H1 (cell line): Measurements from ENCODE around the gene ALK. TPM values are rescaled to one million over a fixed set of nuclear protein-coding genes. Genes with fewer than 3 reads are reported as not detected.

Experiments used
- CTCF ChIA-PET: fragments of 300-600 bp; sonication (Branson Sonifier 250); formaldehyde crosslinking; loops from one replicate; lab custom pipeline; 2021; ENCODE audit not compliant: partially characterized antibody; lab: Charles Lee
- POLR2A ChIA-PET: fragments of 300-600 bp; sonication (Branson Sonifier 250); formaldehyde crosslinking; loops from one replicate; lab custom pipeline; 2021; ENCODE audit warnings: inconsistent platforms; ENCODE audit not compliant: partially characterized antibody; lab: Charles Lee
- DNase-seq, 2 experiments: peaks; one replicate each; pipeline versions ENCODE4 v3.0.0 to v3.0.0-alpha.2; 2010 to 2022; ENCODE audit warnings: low spot score in 2 of 2, low read depth in 1 of 2, mixed read lengths in 1 of 2
- FAIRE-seq: peaks from 2 replicates; lab custom pipeline; 2011; peaks lifted over from hg19 to GRCh38; lab: Jason Lieb, UNC
- H2AFZ ChIP-seq: 2 replicates; pipeline ENCODE4 v1.8.1; 2012; ENCODE audit warnings: low read length, inconsistent platforms
- H2AK5ac ChIP-seq: 2 replicates; pipeline ENCODE4 v1.6.1; 2013; ENCODE audit warnings: low read depth, low read length
- H2BK120ac ChIP-seq: replicated peaks from 2 replicates; pipeline ENCODE3; 2013; ENCODE audit warnings: low read depth, low read length, inconsistent platforms
- H2BK12ac ChIP-seq: 2 replicates; pipeline ENCODE4 v1.6.1; 2013; ENCODE audit warnings: low read depth, low read length
- H2BK15ac ChIP-seq: 2 replicates; pipeline ENCODE4 v1.6.1; 2013; ENCODE audit warnings: low read length
- H2BK20ac ChIP-seq: 2 replicates; pipeline ENCODE4 v1.6.1; 2013; ENCODE audit warnings: low read length
- H2BK5ac ChIP-seq: 2 replicates; pipeline ENCODE4 v1.6.1; 2013; ENCODE audit warnings: low read depth, low read length
- H3K14ac ChIP-seq: 2 replicates; pipeline ENCODE4 v1.6.1; 2013; ENCODE audit warnings: inconsistent platforms; ENCODE audit not compliant: insufficient read length
- H3K18ac ChIP-seq: 2 replicates; pipeline ENCODE4 v1.6.1; 2013; ENCODE audit warnings: low read length; ENCODE audit errors: extremely low read depth
- H3K23ac ChIP-seq: 2 replicates; pipeline ENCODE4 v1.6.1; 2013; ENCODE audit warnings: inconsistent platforms; ENCODE audit not compliant: insufficient read length
- H3K23me2 ChIP-seq: 2 replicates; pipeline ENCODE4 v1.6.1; 2013; ENCODE audit warnings: low read depth, low read length
- H3K27ac ChIP-seq: 2 replicates; pipeline ENCODE4 v1.6.1; 2011; ENCODE audit warnings: low read depth, low read length, inconsistent platforms
- H3K27me3 ChIP-seq, 4 experiments: replicated peaks in 1 of 4; 1 replicate in 1 of 4; 2 replicates in 3 of 4; pipeline versions ENCODE4 v1.6.1 to v1.8.1; 2011 to 2013; ENCODE audit warnings: low read length in 3 of 4, mild to moderate bottlenecking in 3 of 4, inconsistent platforms in 2 of 4, mixed read lengths in 2 of 4, moderate library complexity in 1 of 4; ENCODE audit not compliant: control insufficient read depth in 3 of 4, insufficient read depth in 3 of 4; ENCODE audit errors: extremely low read depth in 1 of 4
- H3K36me3 ChIP-seq, 4 experiments: 2 replicates each; pipeline versions ENCODE4 v1.6.1 to v1.8.1; 2011 to 2013; ENCODE audit warnings: mild to moderate bottlenecking in 4 of 4, low read length in 3 of 4, moderate library complexity in 2 of 4, control low read depth in 1 of 4, inconsistent platforms in 1 of 4; ENCODE audit not compliant: insufficient read depth in 4 of 4, control insufficient read depth in 2 of 4
- H3K4ac ChIP-seq: replicated peaks from 2 replicates; pipeline ENCODE3; 2013; ENCODE audit warnings: low read length, low read depth, mixed read lengths, inconsistent platforms; ENCODE audit not compliant: insufficient read length
- H3K4me1 ChIP-seq, 4 experiments: replicated peaks in 1 of 4; 1 replicate in 1 of 4; 2 replicates in 3 of 4; pipeline versions ENCODE4 v1.6.1 to v1.8.1; 2011 to 2013; ENCODE audit warnings: low read length in 3 of 4, inconsistent platforms in 2 of 4, mixed read lengths in 1 of 4; ENCODE audit not compliant: insufficient read depth in 4 of 4, control insufficient read depth in 3 of 4
- H3K4me2 ChIP-seq, 2 experiments: 2 replicates each; pipeline versions ENCODE4 v1.6.1 to v1.8.1; 2011 to 2013; ENCODE audit warnings: low read depth in 2 of 2, low read length in 2 of 2, control low read depth in 1 of 2, inconsistent platforms in 1 of 2, mild to moderate bottlenecking in 1 of 2; ENCODE audit not compliant: insufficient read depth in 1 of 2
- H3K4me3 ChIP-seq, 4 experiments: fragments of 200-600, 300-600 bp in 1 of 4; sonication (generic), shearing (Covaris generic), sonication (Bioruptor Twin) in 1 of 4; 2 replicates each; pipeline versions ENCODE4 v1.5.1 to v1.8.1; 2011 to 2016; ENCODE audit warnings: low read length in 4 of 4, low read depth in 3 of 4, control low read depth in 2 of 4, inconsistent platforms in 2 of 4, mild to moderate bottlenecking in 2 of 4, mixed read lengths in 1 of 4, moderate library complexity in 1 of 4; ENCODE audit not compliant: insufficient read depth in 2 of 4; ENCODE audit errors: extremely low read depth in 1 of 4
- H3K56ac ChIP-seq: replicated peaks from 2 replicates; pipeline ENCODE3; 2013; ENCODE audit warnings: low read depth, mild to moderate bottlenecking, mixed read lengths, low read length, inconsistent platforms; ENCODE audit not compliant: insufficient read length
- H3K79me1 ChIP-seq: 2 replicates; pipeline ENCODE4 v1.6.1; 2013; ENCODE audit warnings: low read depth, low read length, control low read depth
- H3K79me2 ChIP-seq, 2 experiments: 2 replicates each; pipeline versions ENCODE4 v1.6.1 to v1.8.1; 2012 to 2013; ENCODE audit warnings: low read length in 2 of 2, mild to moderate bottlenecking in 2 of 2, inconsistent platforms in 1 of 2; ENCODE audit not compliant: insufficient read depth in 2 of 2, control insufficient read depth in 1 of 2
- H3K9ac ChIP-seq, 4 experiments: replicated peaks in 1 of 4; 1 replicate in 1 of 4; 2 replicates in 3 of 4; pipeline versions ENCODE4 v1.6.1 to v1.8.1; 2011 to 2013; ENCODE audit warnings: low read depth in 3 of 4, low read length in 3 of 4, control low read depth in 2 of 4, mild to moderate bottlenecking in 2 of 4, moderate library complexity in 2 of 4, inconsistent platforms in 1 of 4; ENCODE audit errors: extremely low read depth in 1 of 4
- H3K9me3 ChIP-seq, 2 experiments: 2 replicates each; pipeline versions ENCODE4 v1.6.1 to v1.8.1; 2012 to 2013; ENCODE audit warnings: mild to moderate bottlenecking in 2 of 2, moderate library complexity in 2 of 2, control low read depth in 1 of 2, inconsistent platforms in 1 of 2, low read depth in 1 of 2, low read length in 1 of 2, mixed read lengths in 1 of 2; ENCODE audit not compliant: insufficient read depth in 2 of 2
- H4K20me1 ChIP-seq, 2 experiments: replicated peaks in 1 of 2; 2 replicates each; pipeline versions ENCODE3 to v1.8.1; 2011 to 2013; ENCODE audit warnings: inconsistent platforms in 2 of 2, low read length in 2 of 2, mild to moderate bottlenecking in 1 of 2; ENCODE audit not compliant: insufficient read depth in 2 of 2, control insufficient read depth in 1 of 2
- H4K5ac ChIP-seq: 2 replicates; pipeline ENCODE4 v1.6.1; 2013; ENCODE audit warnings: low read length, low read depth, mixed read lengths, inconsistent platforms; ENCODE audit not compliant: insufficient read length
- H4K8ac ChIP-seq: 2 replicates; pipeline ENCODE4 v1.8.0; 2013; ENCODE audit warnings: mild to moderate bottlenecking, moderate library complexity, low read length, inconsistent platforms; ENCODE audit not compliant: insufficient read depth; ENCODE audit errors: extremely low read depth
- H4K91ac ChIP-seq: replicated peaks from 2 replicates; pipeline ENCODE3; 2013; ENCODE audit warnings: low read length, mixed read lengths, inconsistent platforms; ENCODE audit not compliant: insufficient read length
- CBX5 ChIP-seq: fragments of 300-800, 300-1000 bp; sonication (generic); IDR thresholded peaks from 2 replicates; pipeline ENCODE4 v1.7.1; 2016; ENCODE audit warnings: antibody characterized with exemption, low read length, low read depth
- WGBS, 2 experiments: shearing (Covaris generic) in 1 of 2; methylation state at CpG; one replicate each; pipeline versions ENCODE4 v1.1.6 to v1.1.7; 2013 to 2015; ENCODE audit warnings: low lambda C conversion rate in 2 of 2, mixed read lengths in 2 of 2, inconsistent platforms in 1 of 2, low coverage in 1 of 2, missing lambda C conversion rate in 1 of 2; ENCODE audit not compliant: insufficient replicate concordance in 2 of 2, insufficient coverage in 1 of 2, insufficient read length in 1 of 2; ENCODE audit errors: extremely low coverage in 1 of 2, missing lambda C conversion rate in 1 of 2; 5-methylcytosine and 5-hydroxymethylcytosine counted together
- polyA plus RNA-seq, 7 experiments: library from polyadenylated mRNA; depleted of rRNA in 3 of 7; stranded (reverse) in 5 of 7; unstranded in 2 of 7; fragments of >200 nt in 5 of 7; fragments of 200-250 nt in 2 of 7; gene quantifications; 1 replicate in 5 of 7; 2 replicates in 1 of 7; 4 replicates in 1 of 7; pipeline versions ENCODE4 v1.2.1 to v1.2.3, GENCODE V29; 2011 to 2013; ENCODE audit warnings: missing spikeins in 2 of 7, mixed read lengths in 2 of 7
- total RNA-seq: library from RNA; stranded (reverse); fragmentation: NEBNext Ultra II Directional; extraction: Animal tissue kit (Norgen Biotek cat#: 25700); gene quantifications from 2 replicates; pipeline ENCODE4 v1.2.1, GENCODE V29; 2021

The ALK gene
- total and polyA plus RNA-seq, 2 of the 8 experiments (the other 6 are each of a cell fraction or from before 2014, with no cell fraction given), result 0.02 to 0.09 TPM

GRCh38 chr2:29213888-29214291, 707.5 kb downstream of the ALK start:
- WGBS, 2 experiments, result 78% methylated on average over 9 of the region's 9 CpGs; no CpG with 5 or more reads in 1 of the 2 experiments
- Histone ChIP-seq H3K4me3 (no peak overlapping the region), H2BK15ac (no peak overlapping the region), H3K79me2 (no peaks in the 10 kb centered on the region), H2BK120ac (no peak overlapping the region), H3K27me3 (no peaks in the 10 kb centered on the region), H3K4ac (no peak overlapping the region), H3K14ac (no peak overlapping the region), H3K18ac (no peak overlapping the region), H2AK5ac (no peak overlapping the region), H3K9ac (no peak overlapping the region), H2BK5ac (no peak overlapping the region), H3K9me3 (no peaks in the 10 kb centered on the region), H3K23me2 (peaks cover 8% of the 10 kb centered on the region), H3K4me2 (no peak overlapping the region), H3K27ac (no peak overlapping the region), H2AFZ (no peak overlapping the region), H2BK20ac (no peak overlapping the region), H3K56ac (no peak overlapping the region), H3K4me1 (peaks cover 0 to 4% (median 0%) of the 10 kb centered on the region in 4 experiments; a peak in 2 of 7 replicates), H2BK12ac (no peak overlapping the region), H4K20me1 (peaks cover 0 to 8% of the 10 kb centered on the region in 2 experiments), H4K8ac (no peak overlapping the region), H4K5ac (no peak overlapping the region), H3K36me3 (no peaks in the 10 kb centered on the region), H4K91ac (no peak overlapping the region), H3K23ac (no peak overlapping the region), H3K79me1 (no peaks in the 10 kb centered on the region)
- FAIRE-seq (no peak), DNase-seq (peak in 1 of 2 experiments; percentile 38)
- ChIA-PET POLR2A (no interaction called here), CTCF (interaction anchor here (0.6 to 4.3 kb wide), 9 partner anchors 10 to 901 kb away, joined by 3 to 29 read pairs (median 4); no protein-coding TSS in a partner anchor)
- TF ChIP-seq CBX5, result no peak
